Neuronal stem cell (in vitro differentiated cells): ENCODE measurements around the gene GRAMD2B.
A peak's percentile ranks its signal among the peaks of the same experiment; 100 is the strongest.

ENCODE experiments used
- DNase-seq: peaks from one replicate; pipeline ENCODE4 v3.0.0-alpha.2; 2013; ENCODE audit warnings: low spot score
- H2AFZ ChIP-seq: one replicate; pipeline ENCODE4 v1.6.1; 2013; ENCODE audit warnings: mild to moderate bottlenecking, low read length, inconsistent platforms
- H2AK5ac ChIP-seq: 2 replicates; pipeline ENCODE4 v1.6.1; 2013; ENCODE audit warnings: low read depth, mild to moderate bottlenecking, inconsistent platforms, low read length, moderate library complexity, mixed read lengths
- H2BK120ac ChIP-seq: 2 replicates; pipeline ENCODE4 v1.6.1; 2013; ENCODE audit warnings: low read depth, mild to moderate bottlenecking, inconsistent platforms, low read length, moderate library complexity, mixed read lengths
- H2BK12ac ChIP-seq: one replicate; pipeline ENCODE4 v1.6.1; 2013; ENCODE audit warnings: low read length, inconsistent platforms
- H2BK15ac ChIP-seq: 2 replicates; pipeline ENCODE4 v1.6.1; 2013; ENCODE audit warnings: mild to moderate bottlenecking, low read length, inconsistent platforms, mixed read lengths
- H2BK5ac ChIP-seq: one replicate; pipeline ENCODE4 v1.6.1; 2013; ENCODE audit warnings: inconsistent platforms, mild to moderate bottlenecking, low read length, moderate library complexity
- H3K14ac ChIP-seq: one replicate; pipeline ENCODE4 v1.6.1; 2013; ENCODE audit warnings: low read length, inconsistent platforms
- H3K18ac ChIP-seq: 2 replicates; pipeline ENCODE4 v1.6.1; 2013; ENCODE audit warnings: low read length, inconsistent platforms
- H3K23ac ChIP-seq: 2 replicates; pipeline ENCODE4 v1.6.1; 2013; ENCODE audit warnings: low read depth, mild to moderate bottlenecking, mixed read lengths, low read length, inconsistent platforms; ENCODE audit not compliant: poor library complexity
- H3K27ac ChIP-seq: replicated peaks from 3 replicates; pipeline ENCODE4 v1.5.1; 2013; ENCODE audit warnings: low read length, inconsistent platforms
- H3K27me3 ChIP-seq, 3 experiments: 2 replicates each; pipeline ENCODE4 v1.6.1; 2013; ENCODE audit warnings: low read length in 3 of 3, mild to moderate bottlenecking in 2 of 3, inconsistent platforms in 1 of 3, low read depth in 1 of 3, mixed read lengths in 1 of 3, moderate library complexity in 1 of 3; ENCODE audit not compliant: control insufficient read depth in 3 of 3, insufficient read depth in 3 of 3
- H3K36me3 ChIP-seq, 2 donors: replicated peaks in 1 of 2; 2 replicates each; pipeline ENCODE4 v1.6.1; 2013; ENCODE audit warnings: low read length in 2 of 2; ENCODE audit not compliant: control insufficient read depth in 2 of 2, insufficient read depth in 2 of 2
- H3K4ac ChIP-seq: 2 replicates; pipeline ENCODE4 v1.6.1; 2013; ENCODE audit warnings: inconsistent platforms, mild to moderate bottlenecking, low read length, moderate library complexity
- H3K4me1 ChIP-seq, 2 donors: 1 replicate in 1 of 2; 2 replicates in 1 of 2; pipeline ENCODE4 v1.6.1; 2013; ENCODE audit warnings: low read length in 2 of 2, low read depth in 1 of 2; ENCODE audit not compliant: control insufficient read depth in 2 of 2, insufficient read depth in 1 of 2
- H3K4me2 ChIP-seq: one replicate; pipeline ENCODE4 v1.6.1; 2013; ENCODE audit warnings: mild to moderate bottlenecking, low read length, inconsistent platforms; ENCODE audit not compliant: insufficient read depth, poor library complexity, severe bottlenecking
- H3K4me3 ChIP-seq, 2 donors: 2 replicates each; pipeline ENCODE4 v1.5.1; 2013; ENCODE audit warnings: low read length in 2 of 2, mild to moderate bottlenecking in 2 of 2, inconsistent platforms in 1 of 2, moderate library complexity in 1 of 2
- H3K79me1 ChIP-seq: one replicate; pipeline ENCODE4 v1.6.1; 2013; ENCODE audit warnings: low read depth, mild to moderate bottlenecking, inconsistent platforms, low read length, moderate library complexity
- H3K9ac ChIP-seq: one replicate; pipeline ENCODE4 v1.6.1; 2013; ENCODE audit warnings: mild to moderate bottlenecking, low read depth, low read length, inconsistent platforms; ENCODE audit not compliant: poor library complexity
- H3K9me3 ChIP-seq, 2 donors: replicated peaks in 1 of 2; 2 replicates each; pipeline versions ENCODE3 to v1.6.1; 2013; ENCODE audit warnings: low read length in 2 of 2, mild to moderate bottlenecking in 2 of 2, inconsistent platforms in 1 of 2, low read depth in 1 of 2, mixed read lengths in 1 of 2, moderate library complexity in 1 of 2; ENCODE audit not compliant: control insufficient read depth in 2 of 2, insufficient read depth in 1 of 2
- H4K8ac ChIP-seq: one replicate; pipeline ENCODE4 v1.6.1; 2013; ENCODE audit warnings: low read depth, mild to moderate bottlenecking, inconsistent platforms, low read length, moderate library complexity
- H4K91ac ChIP-seq: one replicate; pipeline ENCODE4 v1.6.1; 2013; ENCODE audit warnings: low read length, low read depth, mild to moderate bottlenecking, inconsistent platforms; ENCODE audit not compliant: poor library complexity
- WGBS, 2 donors: extraction: QIAGEN DNeasy Blood & Tissue Kit; methylation state at CpG; one replicate each; pipeline ENCODE4 v1.1.7; 2013; ENCODE audit warnings: missing lambda C conversion rate in 2 of 2, mixed read lengths in 1 of 2; ENCODE audit not compliant: insufficient read length in 2 of 2, insufficient replicate concordance in 1 of 2; ENCODE audit errors: extremely low coverage in 2 of 2; 5-methylcytosine and 5-hydroxymethylcytosine counted together

GRAMD2B gene

DNA sequence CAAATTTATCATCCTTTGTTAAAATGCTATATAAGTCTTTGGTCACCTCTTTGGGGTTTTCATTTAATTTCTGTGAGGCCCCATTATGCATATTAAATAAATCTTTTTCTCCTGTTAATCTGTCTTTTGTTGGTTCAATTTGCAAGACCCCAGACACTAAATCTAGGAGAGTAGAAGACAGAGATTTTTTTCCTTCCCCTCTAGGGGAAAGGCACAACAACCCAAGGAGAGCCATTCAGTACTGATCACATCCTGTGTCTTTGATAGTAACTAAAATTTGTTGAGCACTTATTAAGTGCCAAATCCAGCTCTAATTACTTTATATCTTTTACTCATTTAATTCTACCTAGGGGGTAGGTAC lies 97.4 kb downstream of the GRAMD2B start:
- no peak overlapping the region for H3K9ac ChIP-seq
- no peak overlapping the region for H2AFZ ChIP-seq
- H2BK120ac ChIP-seq, result no peak overlapping the region
- H3K4ac ChIP-seq, result no peak overlapping the region
- no peak overlapping the region for H2BK12ac ChIP-seq
- H3K14ac ChIP-seq, result no peak overlapping the region
- no peak for DNase-seq
- no peak overlapping the region for H2AK5ac ChIP-seq
- no peak overlapping the region for H3K27ac ChIP-seq
- H2BK5ac ChIP-seq, result no peak overlapping the region
- no peaks in the 10 kb centered on the region for H3K36me3 ChIP-seq
- H3K9me3 ChIP-seq, result no peaks in the 10 kb centered on the region
- no peak overlapping the region for H3K23ac ChIP-seq
- H2BK15ac ChIP-seq, result no peak overlapping the region
- peaks cover 0 to 6% of the 10 kb centered on the region in 2 donors for H3K4me1 ChIP-seq
- no peak overlapping the region for H4K8ac ChIP-seq
- H4K91ac ChIP-seq, result no peak overlapping the region
- no peak overlapping the region for H3K18ac ChIP-seq
- no peak overlapping the region for H3K4me2 ChIP-seq
- H3K4me3 ChIP-seq, result no peak overlapping the region
- H3K27me3 ChIP-seq, result no peaks in the 10 kb centered on the region
- H3K79me1 ChIP-seq, result no peaks in the 10 kb centered on the region

DNA sequence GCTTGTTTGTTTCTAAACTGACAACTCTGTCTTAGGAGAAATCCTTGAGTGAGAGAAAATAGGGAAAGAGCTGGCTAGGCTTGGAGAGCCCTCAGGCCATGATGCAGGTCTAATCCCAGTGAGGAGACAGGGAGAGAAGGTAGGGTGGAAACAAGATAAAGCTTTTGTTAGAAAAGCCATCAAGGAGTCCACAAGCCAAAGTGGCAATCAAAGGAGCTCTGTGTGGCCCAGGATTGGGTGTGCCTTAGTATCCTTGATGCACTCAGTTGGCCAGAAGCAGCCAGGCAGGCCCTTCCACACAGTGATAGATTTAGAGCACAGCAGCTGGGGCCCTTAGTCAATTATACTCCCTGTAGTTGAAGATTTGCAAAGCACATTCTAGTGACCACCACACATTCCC lies 97.9 kb downstream of the GRAMD2B start:
- Histone ChIP-seq H2BK15ac (no peak overlapping the region), H3K27me3 (no peaks in the 10 kb centered on the region), H3K36me3 (no peaks in the 10 kb centered on the region), H3K9me3 (no peaks in the 10 kb centered on the region), H4K8ac (no peak overlapping the region), H2AFZ (no peak overlapping the region), H2BK5ac (no peak overlapping the region), H3K4ac (no peak overlapping the region), H4K91ac (no peak overlapping the region), H3K23ac (no peak overlapping the region), H3K9ac (no peak overlapping the region), H3K27ac (no peak overlapping the region), H3K79me1 (no peaks in the 10 kb centered on the region), H2BK120ac (no peak overlapping the region), H2BK12ac (no peak overlapping the region), H3K4me3 (no peak overlapping the region), H2AK5ac (no peak overlapping the region), H3K18ac (no peak overlapping the region), H3K4me2 (no peak overlapping the region), H3K14ac (no peak overlapping the region), H3K4me1 (peaks cover 0 to 5% of the 10 kb centered on the region in 2 donors)
- DNase-seq, result no peak

DNA sequence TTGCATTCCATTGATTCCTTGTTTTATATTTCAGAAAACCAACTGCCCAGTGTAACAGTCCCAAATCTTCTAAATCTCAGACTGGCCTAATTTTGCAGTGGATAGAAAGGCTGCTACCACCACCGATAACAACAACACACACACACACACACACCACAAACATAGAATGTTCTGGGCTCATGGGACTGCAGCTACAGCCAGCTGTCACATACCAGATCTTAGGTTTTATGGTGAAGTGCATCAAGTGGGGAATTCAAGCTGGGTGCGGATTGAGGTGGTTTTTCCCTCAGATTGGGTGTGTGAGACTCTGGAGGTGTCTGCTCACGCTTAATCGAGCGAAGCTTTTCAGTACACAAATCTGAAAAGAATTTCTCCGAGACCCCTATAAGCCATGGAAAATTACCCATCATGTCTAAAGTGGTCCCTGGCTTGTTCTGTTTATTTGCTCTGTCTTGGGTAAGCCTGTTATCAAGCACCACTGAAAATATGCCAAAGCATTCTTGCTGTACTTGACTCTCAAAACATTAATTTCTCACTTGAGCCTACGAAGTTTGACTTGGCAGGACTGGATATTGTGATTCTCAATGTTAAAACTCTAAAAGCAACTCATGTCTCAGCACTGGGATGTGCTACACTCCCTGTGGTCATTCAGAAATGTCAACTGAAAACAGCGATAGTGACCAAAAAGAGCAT lies 100.8 kb downstream of the GRAMD2B start:
- H3K27ac ChIP-seq, result no peak overlapping the region
- H3K18ac ChIP-seq, result no peak overlapping the region
- no peak overlapping the region for H3K4me2 ChIP-seq
- H3K36me3 ChIP-seq, result no peaks in the 10 kb centered on the region
- H3K14ac ChIP-seq, result no peak overlapping the region
- WGBS, 2 donors, result no CpG with 5 or more reads among the region's 8 CpGs
- no peaks in the 10 kb centered on the region for H3K27me3 ChIP-seq
- H2BK5ac ChIP-seq, result no peak overlapping the region
- peaks cover 0 to 4% of the 10 kb centered on the region in 2 donors for H3K9me3 ChIP-seq
- DNase-seq, result no peak
- H3K4me1 ChIP-seq, result peaks cover 0 to 4% of the 10 kb centered on the region in 2 donors
- no peak overlapping the region for H4K91ac ChIP-seq
- no peak overlapping the region for H3K4ac ChIP-seq
- H3K9ac ChIP-seq, result no peak overlapping the region
- H2AK5ac ChIP-seq, result no peak overlapping the region
- H3K4me3 ChIP-seq, result no peak overlapping the region
- H3K23ac ChIP-seq, result no peak overlapping the region
- no peak overlapping the region for H2BK12ac ChIP-seq
- H2BK120ac ChIP-seq, result no peak overlapping the region
- no peaks in the 10 kb centered on the region for H3K79me1 ChIP-seq
- H2AFZ ChIP-seq, result peak overlapping the region; percentile 59
- H4K8ac ChIP-seq, result no peak overlapping the region
- H2BK15ac ChIP-seq, result no peak overlapping the region

DNA sequence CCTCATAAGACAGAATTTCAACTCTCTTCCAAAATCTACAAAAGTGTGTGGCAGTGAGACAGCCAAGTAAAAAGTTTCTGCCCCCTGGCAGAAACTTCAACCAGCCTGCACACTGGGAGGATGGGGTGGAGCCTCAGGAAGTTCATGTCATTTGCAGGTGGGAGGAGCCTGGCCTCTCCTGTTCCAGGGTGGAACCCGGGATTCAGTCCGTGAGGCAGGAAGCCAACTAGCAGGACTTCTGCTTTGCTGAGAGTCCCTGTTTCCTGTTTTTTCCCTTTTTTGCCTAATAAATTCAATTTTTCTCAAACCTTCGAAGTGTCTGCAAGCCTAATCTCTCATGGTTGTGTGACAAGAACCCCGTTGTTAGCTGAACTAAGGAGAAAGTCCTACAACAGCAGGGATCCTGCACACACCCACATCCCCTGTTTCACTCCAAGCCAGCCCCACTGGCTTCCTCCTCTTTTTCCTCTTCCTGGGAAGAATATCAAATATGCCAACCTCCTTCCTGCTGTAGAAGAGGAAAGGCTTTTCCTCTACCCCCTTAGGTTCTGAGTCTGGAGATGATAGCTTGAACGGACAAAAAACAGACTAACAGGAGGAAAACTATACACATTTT lies 102.5 kb downstream of the GRAMD2B start:
- DNase-seq, result no peak
- WGBS, 2 donors, result no CpG with 5 or more reads among the region's 5 CpGs

More for the DNA sequence above, 102.5 kb downstream of the GRAMD2B start:
- no peak overlapping the region for H3K4me3 ChIP-seq
- H3K4me1 ChIP-seq, result no peaks in the 10 kb centered on the region
- no peak overlapping the region for H3K4ac ChIP-seq
- no peak overlapping the region for H2AK5ac ChIP-seq
- no peak overlapping the region for H3K23ac ChIP-seq
- H3K14ac ChIP-seq, result no peak overlapping the region
- no peak overlapping the region for H4K91ac ChIP-seq
- H2BK120ac ChIP-seq, result no peak overlapping the region
- H3K9ac ChIP-seq, result no peak overlapping the region
- H3K36me3 ChIP-seq, result no peaks in the 10 kb centered on the region
- no peak overlapping the region for H2BK5ac ChIP-seq
- no peak overlapping the region for H2BK15ac ChIP-seq
- H3K27me3 ChIP-seq, result no peaks in the 10 kb centered on the region
- H3K4me2 ChIP-seq, result no peak overlapping the region
- H3K27ac ChIP-seq, result no peak overlapping the region
- H4K8ac ChIP-seq, result no peak overlapping the region
- no peak overlapping the region for H3K18ac ChIP-seq
- peaks cover 0 to 4% of the 10 kb centered on the region in 2 donors for H3K9me3 ChIP-seq
- peak overlapping the region; percentile 75 for H2AFZ ChIP-seq
- H2BK12ac ChIP-seq, result no peak overlapping the region
- no peaks in the 10 kb centered on the region for H3K79me1 ChIP-seq
